GM08714 (cell line): ENCODE data around the gene STPG4.
"Not testable (repeated sequence)": the region's sequence is repeated elsewhere in the genome, so short reads cannot be mapped to it uniquely, and the experiment has no call there.

Experiments
- H3K4me3 ChIP-seq: fragments of 200-500 bp; sonication (Bioruptor generic); 2 replicates; pipeline ENCODE4 v1.5.1; 2014; ENCODE audit warnings: mild to moderate bottlenecking, low read length, inconsistent platforms
- ZNF274 ChIP-seq: IDR thresholded peaks from 2 replicates; pipeline ENCODE4 v1.6.1; 2012; ENCODE audit warnings: mild to moderate bottlenecking, low read depth, low read length

STPG4 gene

DNA sequence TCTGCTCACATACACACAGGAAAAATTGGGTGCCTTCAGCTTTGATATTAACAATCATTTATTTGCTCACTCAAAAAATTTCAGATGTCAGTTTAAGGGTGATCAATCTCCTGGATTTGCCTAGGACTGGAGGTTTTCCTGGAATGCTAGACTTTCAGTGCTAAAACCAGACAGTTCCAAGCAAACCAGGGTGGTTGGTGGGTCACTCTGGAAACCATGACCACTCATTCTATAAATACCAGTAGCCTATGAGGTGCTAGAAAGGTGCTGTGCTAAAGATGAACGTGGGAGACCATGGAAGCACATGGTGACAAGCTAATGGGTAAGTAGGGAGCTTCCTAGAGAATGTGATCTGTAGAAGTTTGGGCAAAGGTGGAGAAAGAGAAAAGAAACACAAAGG lies 25.4 kb upstream of the STPG4 start:
- TF ChIP-seq ZNF274, result no peak
- no peak overlapping the region for H3K4me3 ChIP-seq

DNA sequence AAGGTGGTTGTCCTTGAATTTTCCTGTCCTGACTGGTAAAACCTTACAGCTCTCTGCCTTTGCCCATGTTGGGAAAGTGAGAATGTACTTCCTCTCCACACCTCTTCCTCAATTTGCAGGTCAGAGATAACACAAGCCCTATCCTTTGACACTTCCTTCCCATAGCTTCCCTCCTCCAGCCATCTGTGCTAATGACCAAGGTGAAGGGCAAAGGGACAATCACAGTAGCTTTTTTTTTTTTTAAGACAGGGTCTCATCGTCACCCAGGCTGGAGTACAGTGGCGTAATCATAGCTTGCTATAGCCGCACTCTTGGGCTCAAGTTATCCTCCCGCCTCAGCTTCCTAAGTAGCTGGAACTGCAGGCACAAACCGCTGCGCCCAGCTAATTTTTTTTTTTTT lies 24.3 kb upstream of the STPG4 start:
- no peak overlapping the region for H3K4me3 ChIP-seq
- no peak for TF ChIP-seq ZNF274

DNA sequence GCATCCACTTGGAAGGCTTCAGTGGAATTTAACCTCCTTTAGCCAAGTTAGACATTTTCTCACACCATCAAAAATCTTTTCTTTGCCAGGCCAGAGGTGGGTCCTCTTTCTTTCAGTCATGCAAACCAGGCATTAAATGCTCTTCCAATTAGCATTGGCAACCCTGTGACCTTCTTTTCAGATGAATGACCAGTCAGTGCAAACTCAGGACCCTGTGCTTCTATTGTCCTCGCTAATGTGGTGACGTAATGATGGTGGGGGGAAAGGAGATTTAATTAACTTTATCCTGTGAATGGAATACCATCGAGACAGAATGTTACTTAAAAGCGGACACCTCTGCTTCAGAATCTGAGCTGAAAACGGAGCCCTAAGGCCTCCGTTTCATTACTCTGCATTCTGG lies 23.2 kb upstream of the STPG4 start:
- TF ChIP-seq ZNF274, result no peak
- H3K4me3 ChIP-seq, result no peak overlapping the region

DNA sequence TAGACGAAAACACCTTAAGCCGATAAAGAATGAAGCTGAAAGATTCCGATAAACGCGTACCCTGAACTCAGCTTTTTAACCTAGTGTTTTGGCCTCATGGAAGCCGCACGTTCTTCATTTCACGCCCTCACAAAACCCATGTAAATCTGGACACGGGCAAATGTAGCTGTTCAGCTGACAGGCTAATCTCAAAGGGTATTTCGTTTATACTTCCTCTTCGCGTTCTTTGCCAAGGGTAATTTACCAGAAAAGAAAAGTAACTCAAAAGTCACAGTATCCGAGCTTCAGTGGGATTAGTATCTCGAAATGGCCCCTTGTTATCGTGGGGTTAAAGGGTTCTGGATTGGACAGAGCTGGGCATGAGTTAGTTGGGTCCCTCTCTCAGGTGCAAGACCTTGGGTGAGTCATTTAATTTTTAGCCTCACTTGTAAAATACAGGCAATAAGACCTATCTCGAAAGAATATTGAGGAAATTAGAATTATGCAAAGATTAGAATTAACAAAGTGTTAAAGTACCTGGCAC lies 22.0 kb upstream of the STPG4 start:
- H3K4me3 ChIP-seq, result peak overlapping the region; percentile 91
- no peak for TF ChIP-seq ZNF274

DNA sequence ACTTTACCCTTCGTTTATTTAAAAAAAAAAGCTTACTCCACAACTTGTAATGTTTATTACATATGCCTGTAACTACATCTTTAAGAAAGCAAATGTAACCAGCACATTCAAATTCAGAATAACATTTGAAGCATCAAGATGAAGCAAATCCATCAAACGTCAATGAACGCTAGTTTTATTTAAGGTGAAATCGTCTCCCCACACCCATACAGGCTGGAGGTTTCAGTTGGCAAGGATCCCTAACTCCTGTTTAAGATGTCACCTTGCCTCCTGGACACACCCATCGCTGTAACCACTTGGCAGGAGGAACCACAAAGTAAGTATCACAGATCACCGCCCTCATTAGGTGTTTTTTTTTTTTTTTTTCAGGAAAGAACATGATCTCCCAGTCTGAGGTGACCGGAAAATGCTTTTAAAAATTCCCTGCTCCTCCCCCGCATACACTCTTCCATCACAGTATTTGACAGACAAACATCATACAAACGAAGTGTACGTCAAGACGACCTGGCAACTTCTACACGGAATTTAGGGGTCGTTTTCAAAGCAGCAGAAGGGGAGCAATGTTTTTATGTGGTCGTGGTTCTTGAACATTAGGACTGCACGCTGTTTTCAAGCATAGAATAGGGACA lies 19.7 kb upstream of the STPG4 start:
- peak overlapping the region; percentile 91 for H3K4me3 ChIP-seq
- no peak for TF ChIP-seq ZNF274

DNA sequence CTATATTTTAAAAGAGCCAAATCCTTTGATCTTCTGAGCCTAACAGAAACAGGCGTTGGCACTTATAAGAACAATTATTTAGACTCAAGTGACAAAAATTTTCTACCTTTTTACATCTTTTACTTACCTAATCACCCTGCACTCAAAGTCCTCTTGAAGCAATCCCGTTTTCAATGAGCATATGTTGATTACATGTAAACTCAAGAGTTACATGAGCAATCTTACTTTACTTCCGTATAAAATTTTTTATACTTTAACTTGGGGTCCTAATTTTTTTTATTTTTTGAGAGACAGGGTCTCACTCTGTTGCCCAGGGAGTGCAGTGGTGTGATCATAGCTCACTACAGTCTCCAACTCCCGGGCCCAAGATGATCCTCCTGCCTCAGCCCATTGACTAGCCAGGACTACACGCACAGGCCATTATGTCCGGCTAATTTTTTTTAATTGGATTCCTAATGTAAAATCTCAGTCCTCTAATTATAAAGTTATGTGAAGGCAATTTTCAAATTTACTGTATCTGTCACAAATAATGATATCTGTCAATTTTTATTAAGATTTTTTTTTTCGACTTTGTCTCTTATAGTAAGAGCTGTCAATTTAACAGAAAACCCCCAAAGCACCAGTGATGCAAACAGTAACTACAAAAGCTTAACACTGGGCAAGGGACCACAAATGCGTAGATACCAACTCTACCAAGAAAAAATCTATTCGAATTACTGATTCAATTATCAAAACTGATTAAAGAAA lies 19.1 kb upstream of the STPG4 start:
- TF ChIP-seq ZNF274, result no peak
- peak overlapping the region; percentile 91 for H3K4me3 ChIP-seq

DNA sequence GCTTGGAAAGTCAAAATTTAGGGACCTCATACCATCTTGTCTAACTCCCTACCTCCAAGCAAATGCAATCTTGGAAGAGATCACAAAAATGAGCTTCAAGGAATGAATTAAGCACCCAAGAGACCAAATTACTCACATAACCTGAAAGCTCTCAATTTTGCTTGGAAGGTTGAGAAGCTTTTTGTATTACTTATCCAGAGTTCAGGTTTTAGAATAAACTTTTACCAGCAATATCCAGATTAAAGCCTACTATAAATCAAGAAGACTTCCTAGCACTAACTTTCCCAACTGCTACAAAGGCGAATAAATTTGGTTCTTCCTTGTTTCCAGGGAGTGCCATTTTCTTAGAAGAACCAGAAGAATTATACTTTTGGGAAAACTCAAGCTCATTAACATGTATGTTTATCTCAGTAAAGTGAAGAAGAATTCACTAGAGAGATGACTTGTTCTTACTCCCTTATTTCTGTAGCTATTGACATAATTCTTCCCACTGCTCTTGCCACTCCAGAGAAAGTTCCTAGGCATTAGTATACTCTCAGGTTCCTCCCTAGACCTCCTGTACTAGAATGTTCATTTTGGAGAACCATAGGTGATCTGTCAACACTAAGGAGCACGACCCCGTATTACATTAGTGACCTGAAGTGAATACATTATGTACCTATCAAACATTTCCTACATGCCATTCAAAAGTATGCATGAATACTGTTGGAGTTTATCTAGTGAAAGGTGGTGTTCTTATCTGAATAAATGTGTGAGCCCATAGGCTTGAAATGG lies 18.0 kb upstream of the STPG4 start:
- TF ChIP-seq ZNF274, result no peak
- peak overlapping the region; percentile 91; the same call in 1 of the 2 replicates for H3K4me3 ChIP-seq

DNA sequence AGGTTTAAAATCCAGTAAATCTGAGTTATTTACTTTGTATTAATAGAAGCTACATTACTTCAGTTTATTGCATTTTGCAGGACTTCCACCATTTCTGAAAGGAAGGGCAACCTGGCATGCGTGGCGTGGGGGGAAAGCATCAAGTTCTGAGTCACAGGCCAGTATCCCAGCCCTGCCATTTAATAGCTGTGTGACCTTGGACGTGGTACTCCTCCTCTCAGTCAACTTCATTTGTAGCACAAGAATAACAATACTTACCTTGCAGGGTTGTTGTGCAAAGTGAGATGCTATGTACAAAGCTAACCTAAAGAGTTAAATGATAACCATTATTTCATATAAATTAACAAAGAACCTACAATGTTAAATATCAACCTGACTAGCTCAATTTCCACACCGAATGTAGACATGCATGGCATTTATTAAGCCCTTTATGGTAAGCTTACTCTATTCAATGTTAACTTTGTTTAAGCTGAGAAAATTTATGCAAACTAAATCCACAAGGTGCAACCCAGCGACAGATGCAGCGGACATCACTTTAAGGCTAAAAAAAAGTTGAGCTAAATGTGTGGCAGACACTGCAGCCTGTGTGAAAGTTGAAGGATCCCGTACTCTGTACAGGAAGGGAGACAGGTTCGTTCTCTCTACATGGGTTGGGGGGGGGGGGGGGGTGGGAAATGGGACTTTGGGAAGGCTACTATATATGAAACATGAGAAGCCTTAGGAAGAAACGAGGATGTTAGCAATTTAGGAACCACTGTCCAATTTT lies 17.2 kb upstream of the STPG4 start:
- peak overlapping the region; percentile 32; the same call in 1 of the 2 replicates for H3K4me3 ChIP-seq

DNA sequence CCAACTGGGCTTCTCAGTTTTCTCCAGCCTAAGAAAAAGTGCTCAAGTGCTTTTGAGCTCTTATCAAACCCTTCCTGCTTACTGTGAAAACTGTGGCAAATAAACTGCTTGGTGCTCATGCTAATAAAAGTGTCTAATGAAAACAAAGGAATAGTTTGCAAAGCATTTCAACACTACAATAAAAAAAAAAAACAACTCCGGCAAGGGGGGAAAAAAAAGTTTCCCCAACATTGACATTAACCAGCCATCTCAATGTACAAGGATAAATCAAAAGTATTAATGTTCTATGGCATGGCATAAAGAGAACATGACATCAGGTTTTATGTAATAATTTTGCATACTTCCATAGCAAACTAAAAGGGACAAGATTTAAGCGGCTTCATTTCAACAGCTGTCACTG lies 14.7 kb upstream of the STPG4 start:
- H3K4me3 ChIP-seq, result no peak overlapping the region
- no peak for TF ChIP-seq ZNF274

More for the DNA sequence above, 17.2 kb upstream of the STPG4 start:
- TF ChIP-seq ZNF274, result no peak

DNA sequence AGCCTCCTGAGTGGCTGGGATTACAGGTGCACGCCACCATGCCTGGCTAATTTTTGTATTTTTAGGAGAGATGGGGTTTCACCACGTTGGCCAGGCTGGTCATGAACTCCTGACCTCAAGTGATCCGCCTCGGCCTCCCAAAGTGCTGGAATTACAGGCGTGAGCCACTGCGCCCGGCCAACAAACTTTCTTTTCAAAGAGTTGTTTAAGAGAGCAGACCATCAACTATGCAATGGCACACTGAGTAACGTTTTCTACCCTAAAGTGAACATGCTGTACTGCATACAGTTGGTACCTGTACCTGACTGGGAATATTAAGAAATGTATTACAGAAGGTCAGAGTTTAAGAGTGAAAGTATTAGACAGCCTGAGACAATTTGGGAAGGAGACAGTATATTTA lies 13.8 kb upstream of the STPG4 start:
- not testable (repeated sequence) for H3K4me3 ChIP-seq

DNA sequence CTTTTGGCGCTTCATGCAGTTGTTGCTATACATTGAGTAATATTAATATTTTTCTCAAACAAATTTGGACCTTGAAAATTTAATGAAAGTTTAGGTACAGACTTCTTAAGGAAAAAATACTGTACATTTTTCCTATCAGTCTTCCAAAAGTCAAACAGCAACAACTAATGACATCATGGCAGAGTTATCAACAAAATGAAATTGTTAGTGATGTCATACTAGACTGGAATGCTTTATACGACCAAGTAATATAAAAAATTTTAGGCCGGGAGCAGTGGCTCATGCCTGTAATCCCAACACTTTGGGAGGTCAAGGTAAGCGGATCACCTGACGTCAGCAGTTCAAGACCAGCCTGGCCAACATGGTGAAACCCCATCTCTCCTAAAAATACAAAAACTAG lies 12.0 kb upstream of the STPG4 start:
- no peak for TF ChIP-seq ZNF274

DNA sequence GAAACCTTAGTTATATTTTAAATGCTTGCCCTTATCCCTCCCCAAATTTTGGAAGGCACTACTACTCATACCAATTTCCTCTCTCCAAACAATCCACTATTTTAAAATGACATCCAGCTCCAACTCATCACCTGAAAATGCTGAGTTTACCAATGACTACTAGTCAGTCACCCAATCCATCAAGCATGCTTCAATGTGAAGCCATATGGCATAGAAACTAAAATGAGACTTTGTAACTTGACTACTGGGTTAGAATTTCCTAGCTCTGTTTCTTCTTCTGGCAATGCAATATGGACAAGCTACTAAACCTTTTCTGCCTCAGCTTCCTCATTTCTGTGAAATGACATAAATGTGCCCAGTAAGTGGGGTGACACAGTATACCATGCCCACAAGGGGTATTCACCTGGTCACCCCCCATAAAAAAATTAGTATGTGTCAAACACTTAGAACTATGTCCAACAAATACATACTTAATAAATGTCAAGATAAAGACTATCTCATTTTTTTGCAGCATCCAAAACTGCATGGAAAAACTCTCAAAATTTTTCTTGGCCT lies 10.0 kb upstream of the STPG4 start:
- TF ChIP-seq ZNF274, result no peak
- no peak overlapping the region for H3K4me3 ChIP-seq

More for the DNA sequence above, 12.0 kb upstream of the STPG4 start:
- no peak overlapping the region for H3K4me3 ChIP-seq

DNA sequence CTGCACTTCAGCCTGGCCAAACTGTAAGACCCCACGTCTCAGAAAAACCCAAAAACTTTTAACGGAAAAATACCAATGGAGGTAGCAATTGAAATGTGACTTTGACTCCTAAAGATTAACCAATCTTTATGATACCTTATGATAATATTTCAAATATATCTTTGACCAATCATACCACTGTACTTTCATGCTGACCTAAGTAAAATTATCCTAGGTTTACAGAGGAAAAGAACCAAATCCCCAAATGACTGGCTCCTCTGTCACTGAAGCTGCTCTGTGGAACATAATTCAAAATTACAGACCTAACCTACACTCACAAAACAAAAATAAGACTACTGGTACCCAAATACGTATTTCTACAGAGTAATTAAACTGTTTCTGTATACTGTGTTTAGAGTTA lies 7.7 kb upstream of the STPG4 start:
- no peak overlapping the region for H3K4me3 ChIP-seq
- TF ChIP-seq ZNF274, result no peak

DNA sequence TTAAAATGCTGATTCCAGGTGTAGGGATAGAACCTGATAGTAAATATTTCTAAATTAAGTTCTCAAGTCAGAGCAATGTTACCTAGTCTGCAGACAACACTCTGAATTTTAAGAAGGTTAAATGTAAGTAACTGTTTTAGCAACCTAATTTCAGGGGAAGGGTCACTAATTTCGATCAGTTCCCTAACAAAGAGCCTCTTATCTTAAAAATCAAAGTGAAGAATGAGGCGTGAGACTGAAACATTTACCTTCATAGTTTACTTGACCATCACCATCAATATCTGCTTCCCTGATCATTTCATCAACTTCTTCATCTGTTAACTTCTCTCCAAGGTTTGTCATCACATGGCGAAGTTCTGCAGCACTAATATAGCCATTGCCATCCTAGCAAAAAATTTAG lies 6.4 kb upstream of the STPG4 start:
- TF ChIP-seq ZNF274, result no peak
- no peak overlapping the region for H3K4me3 ChIP-seq
